Left forelimb (tissue), 1 donor: Measurements from ENCODE around the gene TRPM8.

Source experiments
- DNase-seq: peaks from one replicate; pipeline ENCODE4 v3.0.0-alpha.2; 2018; ENCODE audit warnings: low spot score

TRPM8 gene

GRCh38 chr2:234002281-234002680 is 85.1 kb downstream of the TRPM8 start:
- DNase-seq: no peak

GRCh38 chr2:234003972-234004617 is 86.9 kb downstream of the TRPM8 start:
- DNase-seq: no peak

GRCh38 chr2:234005126-234005525 is 88.0 kb downstream of the TRPM8 start:
- no peak for DNase-seq

GRCh38 chr2:234006501-234006900 is 89.3 kb downstream of the TRPM8 start:
- no peak for DNase-seq

GRCh38 chr2:234014427-234014826 is 97.3 kb downstream of the TRPM8 start:
- DNase-seq: no peak

- DNase-seq: no peak
Measured at GRCh38 chr2:234015861-234016260, 98.7 kb downstream of the TRPM8 start.

- DNase-seq: no peak
Measured at GRCh38 chr2:234019896-234020295, 102.7 kb downstream of the TRPM8 start.

GRCh38 chr2:234020332-234020731 is 103.2 kb downstream of the TRPM8 start:
- DNase-seq: no peak

GRCh38 chr2:234022424-234022823 is 105.3 kb downstream of the TRPM8 start:
- DNase-seq: no peak

GRCh38 chr2:234024304-234024703 is 107.1 kb downstream of the TRPM8 start:
- DNase-seq: no peak

GRCh38 chr2:234025466-234025865 is 108.3 kb downstream of the TRPM8 start:
- DNase-seq: no peak

GRCh38 chr2:234025891-234026401 is 108.8 kb downstream of the TRPM8 start:
- no peak for DNase-seq

- no peak for DNase-seq
Measured at GRCh38 chr2:234026693-234027254, 109.6 kb downstream of the TRPM8 start.

- DNase-seq: no peak
Measured at GRCh38 chr2:234027641-234028040, 110.5 kb downstream of the TRPM8 start.

- DNase-seq: no peak
Measured at GRCh38 chr2:234029150-234029733, 112.1 kb downstream of the TRPM8 start.

- DNase-seq: no peak
Measured at GRCh38 chr2:234031207-234031606, 114.0 kb downstream of the TRPM8 start.

- no peak for DNase-seq
Measured at GRCh38 chr2:234032279-234032856, 115.2 kb downstream of the TRPM8 start.

- DNase-seq: no peak
Measured at GRCh38 chr2:234033174-234033573, 116.0 kb downstream of the TRPM8 start.

GRCh38 chr2:234033885-234034284 is 116.7 kb downstream of the TRPM8 start:
- DNase-seq: no peak

GRCh38 chr2:234038076-234038802 is 121.1 kb downstream of the TRPM8 start:
- DNase-seq: no peak

- DNase-seq: no peak
Measured at GRCh38 chr2:234044157-234044556, 127.0 kb downstream of the TRPM8 start.

- DNase-seq: no peak
Measured at GRCh38 chr2:234046521-234046920, 129.3 kb downstream of the TRPM8 start.
